GM12864 (cell line): ENCODE measurements around the gene SAFB2.
A peak's percentile ranks its signal among the peaks of the same experiment; 100 is the strongest.

ENCODE experiments used
- DNase-seq: peaks from one replicate; pipeline ENCODE4 v3.0.0-alpha.2; 2011; ENCODE audit warnings: low read depth
- H3K4me3 ChIP-seq: 2 replicates; pipeline ENCODE4 v1.5.1; 2011; ENCODE audit warnings: mild to moderate bottlenecking, low read depth, low read length, control low read depth
- CTCF ChIP-seq: IDR thresholded peaks from 2 replicates; pipeline ENCODE4 v1.5.1; 2011; ENCODE audit warnings: low read depth, mild to moderate bottlenecking, moderate library complexity, low read length, control low read depth, inconsistent platforms; ENCODE audit errors: missing control alignments

The SAFB2 gene

GRCh38 chr19:5557691-5558090 is 64.9 kb downstream of the SAFB2 start:
- H3K4me3 ChIP-seq, result no peak overlapping the region
- DNase-seq, result no peak
- no peak for TF ChIP-seq CTCF

- no peak overlapping the region for H3K4me3 ChIP-seq
- TF ChIP-seq CTCF, result no peak
- DNase-seq, result no peak
These were observed 67.7 kb downstream of the SAFB2 start for GRCh38 chr19:5554828-5555227.

- no peak for TF ChIP-seq CTCF
- no peak for DNase-seq
- H3K4me3 ChIP-seq, result no peak overlapping the region
These were observed 68.7 kb downstream of the SAFB2 start for GRCh38 chr19:5553892-5554291.

GRCh38 chr19:5547881-5548280 is 74.7 kb downstream of the SAFB2 start:
- no peak overlapping the region for H3K4me3 ChIP-seq
- no peak for DNase-seq
- TF ChIP-seq CTCF, result peak; percentile 53

GRCh38 chr19:5545984-5546383 is 76.6 kb downstream of the SAFB2 start:
- no peak for DNase-seq
- H3K4me3 ChIP-seq, result no peak overlapping the region
- no peak for TF ChIP-seq CTCF

GRCh38 chr19:5545051-5545450 is 77.5 kb downstream of the SAFB2 start:
- no peak for DNase-seq
- no peak for TF ChIP-seq CTCF
- no peak overlapping the region for H3K4me3 ChIP-seq

GRCh38 chr19:5542665-5543064 is 79.9 kb downstream of the SAFB2 start:
- TF ChIP-seq CTCF, result no peak

More at GRCh38 chr19:5542665-5543064, 79.9 kb downstream of the SAFB2 start:
- DNase-seq, result no peak
- no peak overlapping the region for H3K4me3 ChIP-seq
